DMS 273 (cell line): ENCODE results near the gene SULT2B1.

Source experiments
- DNase-seq: peaks from one replicate; lab custom pipeline; 2025; ENCODE audit not compliant: unreplicated experiment; lab: John Stamatoyannopoulos, UW

Gene SULT2B1

GRCh38 chr19:48633148-48634035, 81.4 kb downstream of the SULT2B1 start:
- peak; percentile 36 for DNase-seq

GRCh38 chr19:48634036-48634342, 82.0 kb downstream of the SULT2B1 start:
- DNase-seq = no peak

GRCh38 chr19:48634424-48635262, 82.7 kb downstream of the SULT2B1 start:
- peak; percentile 99 for DNase-seq

- DNase-seq = peak; percentile 88
Measured at GRCh38 chr19:48635263-48635965, 83.4 kb downstream of the SULT2B1 start.

- peak; percentile 71 for DNase-seq
Measured at GRCh38 chr19:48635966-48636858, 84.2 kb downstream of the SULT2B1 start.

GRCh38 chr19:48636859-48637448, 85.0 kb downstream of the SULT2B1 start, which contains the start of gene DBP:
DBP (minus strand) TSS chr19:48637379; CDS start chr19:48636994, 385 bp downstream.
- DNase-seq = peak; percentile 89

GRCh38 chr19:48637449-48637947, 85.5 kb downstream of the SULT2B1 start:
- DNase-seq = peak; percentile 100

- DNase-seq = peak; percentile 97
Measured at GRCh38 chr19:48637948-48638830, 86.2 kb downstream of the SULT2B1 start.

- DNase-seq = peak; percentile 34
Measured at GRCh38 chr19:48638831-48639381, 86.9 kb downstream of the SULT2B1 start.

GRCh38 chr19:48639483-48640375, 87.8 kb downstream of the SULT2B1 start:
- no peak for DNase-seq

GRCh38 chr19:48641850-48642249, 89.9 kb downstream of the SULT2B1 start:
- DNase-seq = no peak

GRCh38 chr19:48642862-48643261, 90.9 kb downstream of the SULT2B1 start:
- no peak for DNase-seq

GRCh38 chr19:48644355-48644754, 92.4 kb downstream of the SULT2B1 start:
- no peak for DNase-seq

GRCh38 chr19:48644839-48645619, 93.1 kb downstream of the SULT2B1 start:
- DNase-seq = peak; percentile 91

GRCh38 chr19:48645620-48646000, 93.6 kb downstream of the SULT2B1 start:
- DNase-seq = peak; percentile 88

GRCh38 chr19:48646001-48646721, 94.2 kb downstream of the SULT2B1 start, which contains the start of gene CA11:
CA11 (minus strand) TSS chr19:48646187; CDS start chr19:48645632, 555 bp downstream.
- DNase-seq = peak; percentile 98
